C1 segment of cervical spinal cord (tissue), 14 donors: ENCODE data around the gene PHLDB2.

Experiments used
- DNase-seq, 14 donors: peaks; one replicate each; lab custom pipeline; 2025; lab: John Stamatoyannopoulos, UW

Gene PHLDB2

GRCh38 chr3:112013784-112014143 lies 154.7 kb downstream of the PHLDB2 start:
- DNase-seq: no peak

DNA sequence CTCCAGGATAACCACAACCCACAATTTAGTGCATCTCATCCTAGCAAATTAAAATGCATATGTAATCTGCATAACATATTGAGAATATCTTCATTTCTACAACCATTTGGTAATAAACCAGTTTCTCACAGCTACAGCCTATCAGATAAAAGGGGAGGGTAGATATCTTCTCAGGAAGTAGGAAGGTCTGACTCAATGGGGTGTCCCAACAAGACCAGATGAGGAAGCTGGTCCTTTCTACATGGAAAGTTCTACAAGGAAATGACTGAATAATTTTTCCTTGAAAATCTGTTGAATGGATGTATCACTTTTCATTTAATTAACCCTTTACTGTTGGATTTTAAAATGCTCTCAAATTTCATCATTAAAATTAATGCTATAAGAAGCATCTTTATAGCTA lies 158.0 kb downstream of the PHLDB2 start:
- no peak for DNase-seq

DNA sequence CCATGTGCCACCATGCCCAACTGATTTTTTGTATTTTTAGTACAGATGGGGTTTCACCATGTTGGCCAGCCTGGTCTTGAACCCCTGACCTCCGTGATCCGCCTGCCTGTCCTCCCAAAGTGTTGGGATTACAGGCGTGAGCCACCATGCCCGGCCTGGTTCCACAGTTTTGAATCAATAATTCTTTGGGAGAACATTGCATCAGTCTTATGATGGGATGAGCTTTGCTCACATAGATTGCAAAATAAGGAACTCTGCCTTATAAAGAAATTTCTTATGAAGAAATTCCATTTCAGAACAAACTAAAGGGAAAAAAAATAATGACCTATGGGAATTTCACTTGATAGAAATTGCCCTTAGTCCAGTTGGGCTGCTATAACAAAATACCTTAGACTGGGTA lies 159.6 kb downstream of the PHLDB2 start:
- DNase-seq: no peak

GRCh38 chr3:112019716-112020115 lies 160.7 kb downstream of the PHLDB2 start:
- no peak for DNase-seq

DNA sequence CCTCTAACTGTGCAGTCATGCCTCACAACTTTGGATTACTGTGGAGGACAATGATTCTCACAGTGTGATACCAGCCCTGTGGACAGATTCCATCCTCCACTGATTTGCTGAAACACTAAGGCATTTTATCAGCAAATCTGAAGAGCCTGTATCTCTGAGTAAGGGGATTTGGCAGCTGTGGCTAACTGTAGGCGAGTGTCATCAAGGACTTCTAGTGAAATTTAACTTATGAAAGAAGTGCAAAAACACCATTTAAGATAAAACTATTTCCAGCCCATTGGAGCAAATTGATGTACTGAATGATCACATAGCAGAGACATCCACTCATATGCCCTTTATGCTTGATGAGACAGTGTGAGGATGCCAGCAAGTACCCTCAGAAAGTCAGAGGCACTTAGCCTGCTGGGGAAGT lies 161.6 kb downstream of the PHLDB2 start:
- no peak for DNase-seq
